Body of pancreas (tissue), 4 donors: ENCODE results near the gene NGDN. TPM values are rescaled to one million over a fixed set of nuclear protein-coding genes. Genes with fewer than 3 reads are reported as not detected.

ENCODE experiments used
- ATAC-seq: fragments of 150-250 bp; one replicate; pipeline ENCODE4 v1.9.1; 2016
- DNase-seq, 4 donors: peaks; one replicate each; pipeline ENCODE4 v3.0.0-alpha.2; 2019
- H3K27ac ChIP-seq, 4 donors: fragments of 200-600 bp; sonication (generic); 1 replicate in 3 of 4; 2 replicates in 1 of 4; pipeline versions ENCODE4 v1.5.1 to v1.6.1; 2016 to 2019; ENCODE audit warnings: mild to moderate bottlenecking in 1 of 4, mixed read lengths in 1 of 4, moderate library complexity in 1 of 4
- H3K27me3 ChIP-seq, 2 donors: fragments of 200-600 bp; sonication (generic); one replicate each; pipeline ENCODE4 v1.6.0; 2016; ENCODE audit warnings: mild to moderate bottlenecking in 1 of 2
- H3K36me3 ChIP-seq, 2 donors: fragments of 200-600 bp; sonication (generic); replicated peaks in 1 of 2; 2 replicates each; pipeline ENCODE4 v1.5.1; 2016; ENCODE audit warnings: low read depth in 2 of 2; ENCODE audit not compliant: insufficient read depth in 1 of 2
- H3K4me1 ChIP-seq: fragments of 200-600 bp; sonication (generic); one replicate; pipeline ENCODE4 v1.6.0; 2016
- H3K4me3 ChIP-seq, 2 donors: fragments of 200-600 bp; sonication (generic); 1 replicate in 1 of 2; 2 replicates in 1 of 2; pipeline ENCODE4 v1.5.1; 2016 to 2019
- H3K9me3 ChIP-seq, 3 donors: fragments of 200-600 bp; sonication (generic); 1 replicate in 2 of 3; 2 replicates in 1 of 3; pipeline ENCODE4 v1.5.1; 2016
- POLR2A ChIP-seq, 3 donors: fragments of 450-650 bp; IDR thresholded peaks; one replicate each; pipeline ENCODE4 v1.6.1; 2016; ENCODE audit warnings: antibody characterized with exemption in 3 of 3, mild to moderate bottlenecking in 2 of 3
- WGBS, 2 donors: methylation state at CpG; one replicate each; pipeline ENCODE4 v1.1.5; 2017; 5-methylcytosine and 5-hydroxymethylcytosine counted together
- intact Hi-C: fragments of 100-400 bp; cut with DNase I; formaldehyde crosslinking; loops from one replicate; pipeline ENCODE4 v1.15.1; 2023
- total RNA-seq, 2 donors: library from RNA; depleted of rRNA; stranded (reverse); fragments of >200 nt; gene quantifications; one replicate each; pipeline ENCODE4 v1.1.0, GENCODE V29; 2016
- TF ChIP-seq, protein P1 (sequence below), 7 experiments: fragments of 450-650 bp in 4 of 7; fragments of 200-600 bp in 3 of 7; sonication (generic) in 3 of 7; IDR thresholded peaks; one replicate each; pipeline ENCODE4 v1.5.1; 2016 to 2019; ENCODE audit warnings: antibody characterized with exemption in 7 of 7

Gene NGDN
- total RNA-seq, 2 donors from 2014 or later, result 29.0 to 31.6 TPM

DNA sequence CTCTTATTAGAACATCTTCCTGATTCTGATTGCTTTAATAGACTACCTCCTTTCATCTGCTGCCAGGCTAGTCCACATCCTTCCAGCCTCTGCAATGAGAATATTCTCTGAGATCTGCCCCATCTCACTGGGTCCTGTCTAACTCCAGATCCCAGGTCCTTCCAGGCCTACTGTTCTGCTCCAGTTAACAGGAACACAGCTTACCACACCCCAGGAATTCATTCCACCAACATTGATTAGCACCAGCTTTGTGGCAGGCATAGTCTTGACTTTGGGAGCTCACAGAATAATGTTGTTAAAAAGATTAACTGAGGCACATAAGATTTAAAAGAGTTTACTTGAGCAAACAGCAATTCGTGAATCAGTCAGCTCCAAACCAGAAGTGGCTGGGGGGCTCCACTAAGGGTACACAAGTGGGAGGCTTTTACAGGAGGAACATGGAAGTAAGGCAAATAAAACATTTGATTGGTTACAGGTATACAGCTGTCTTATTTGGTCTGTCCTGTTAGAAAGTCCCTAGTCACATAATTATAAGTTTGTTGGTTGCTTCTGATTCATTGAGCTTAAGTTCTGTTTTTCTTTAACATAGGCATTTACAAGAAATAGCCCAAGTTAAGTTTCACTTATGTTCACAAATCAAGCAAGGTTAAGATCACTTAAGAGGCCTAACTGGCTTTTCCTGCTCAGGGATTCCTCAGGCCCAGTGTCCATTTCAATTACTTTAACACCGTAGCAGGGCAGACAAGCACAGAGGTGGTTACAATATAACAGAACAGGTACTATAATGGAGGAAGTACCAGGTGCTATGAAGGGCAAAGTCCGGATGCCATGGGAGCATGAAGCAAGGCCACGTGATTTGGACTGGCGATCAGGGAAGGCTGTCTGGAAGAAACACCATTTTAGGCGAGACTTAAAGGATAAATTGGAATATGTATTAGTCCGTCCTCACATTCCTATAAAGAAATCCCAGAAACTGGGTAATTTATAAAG is 21.8 kb upstream of the NGDN start:
- Histone ChIP-seq H3K36me3 (no peaks in the 10 kb centered on the region), H3K4me1 (peaks cover 14% of the 10 kb centered on the region), H3K27ac (peak overlapping the region in 2 of 4 donors; percentile 48 to 72), H3K27me3 (no peaks in the 10 kb centered on the region), H3K4me3 (no peak overlapping the region), H3K9me3 (no peaks in the 10 kb centered on the region)
- TF ChIP-seq, protein P1, sequence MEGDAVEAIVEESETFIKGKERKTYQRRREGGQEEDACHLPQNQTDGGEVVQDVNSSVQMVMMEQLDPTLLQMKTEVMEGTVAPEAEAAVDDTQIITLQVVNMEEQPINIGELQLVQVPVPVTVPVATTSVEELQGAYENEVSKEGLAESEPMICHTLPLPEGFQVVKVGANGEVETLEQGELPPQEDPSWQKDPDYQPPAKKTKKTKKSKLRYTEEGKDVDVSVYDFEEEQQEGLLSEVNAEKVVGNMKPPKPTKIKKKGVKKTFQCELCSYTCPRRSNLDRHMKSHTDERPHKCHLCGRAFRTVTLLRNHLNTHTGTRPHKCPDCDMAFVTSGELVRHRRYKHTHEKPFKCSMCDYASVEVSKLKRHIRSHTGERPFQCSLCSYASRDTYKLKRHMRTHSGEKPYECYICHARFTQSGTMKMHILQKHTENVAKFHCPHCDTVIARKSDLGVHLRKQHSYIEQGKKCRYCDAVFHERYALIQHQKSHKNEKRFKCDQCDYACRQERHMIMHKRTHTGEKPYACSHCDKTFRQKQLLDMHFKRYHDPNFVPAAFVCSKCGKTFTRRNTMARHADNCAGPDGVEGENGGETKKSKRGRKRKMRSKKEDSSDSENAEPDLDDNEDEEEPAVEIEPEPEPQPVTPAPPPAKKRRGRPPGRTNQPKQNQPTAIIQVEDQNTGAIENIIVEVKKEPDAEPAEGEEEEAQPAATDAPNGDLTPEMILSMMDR (IDR thresholded peaks at IDR 0.05), result no peak
- TF ChIP-seq POLR2A (IDR thresholded peaks at IDR 0.05), result no peak
- intact Hi-C loops, result no loop called here
- ATAC-seq, result peak; percentile 94
- 35 to 38% methylated on average over 7 of the region's 7 CpGs for WGBS, 2 donors
- DNase-seq, result peak; percentile 45 to 70 (median 58)

DNA sequence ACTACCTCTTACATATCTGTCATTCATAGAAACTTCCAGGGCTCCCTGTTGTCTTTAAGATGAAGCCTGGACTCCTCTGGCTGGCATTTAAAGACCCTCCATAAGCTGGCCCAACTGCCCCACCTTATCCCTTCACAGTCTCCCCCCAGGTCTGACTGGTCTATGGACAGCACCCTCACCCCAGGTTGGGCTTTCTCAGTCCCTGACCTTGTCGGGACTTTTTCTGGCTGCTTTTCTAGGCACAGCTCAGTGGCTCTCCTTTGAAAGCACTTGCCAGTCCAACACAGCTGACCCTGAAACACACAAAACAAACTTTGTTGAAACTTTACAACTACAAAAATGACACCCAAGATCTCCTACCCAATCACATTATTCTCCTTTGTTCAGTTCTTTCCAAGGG is 20.2 kb upstream of the NGDN start:
- DNase-seq, result no peak

DNA sequence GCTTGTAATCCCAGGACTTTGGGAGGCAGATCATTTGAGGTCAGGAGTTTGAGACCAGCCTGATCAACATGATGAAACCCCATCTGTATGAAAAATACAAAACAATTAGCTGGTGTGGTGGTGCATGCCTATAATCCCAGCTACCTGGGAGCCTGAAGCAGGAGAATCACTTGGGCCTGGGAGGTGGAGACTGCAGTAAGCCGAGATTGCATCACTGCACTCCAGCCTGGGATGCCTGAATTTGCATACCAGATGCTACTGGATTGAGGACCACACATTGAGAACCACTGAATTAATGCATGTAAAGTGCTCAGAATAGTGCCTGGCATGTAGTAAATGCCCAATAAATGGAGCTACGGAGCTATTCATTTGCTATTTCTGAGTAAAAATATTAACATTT is 19.1 kb upstream of the NGDN start:
- TF ChIP-seq POLR2A (IDR thresholded peaks at IDR 0.05), result no peak
- TF ChIP-seq, protein P1 (IDR thresholded peaks at IDR 0.05), result no peak
- intact Hi-C loops, result no loop called here
- no peaks in the 10 kb centered on the region for H3K27me3 ChIP-seq
- ATAC-seq (no peak), DNase-seq (no peak)
- peaks cover 14% of the 10 kb centered on the region for H3K4me1 ChIP-seq
- WGBS, 2 donors, result 71 to 74% methylated on average over 2 of the region's 2 CpGs
- H3K36me3 ChIP-seq, result no peaks in the 10 kb centered on the region
- H3K27ac ChIP-seq, result no peak overlapping the region
- H3K4me3 ChIP-seq, result no peak overlapping the region
- no peaks in the 10 kb centered on the region for H3K9me3 ChIP-seq

More for the DNA sequence above, 20.2 kb upstream of the NGDN start:
- peaks cover 14% of the 10 kb centered on the region for H3K4me1 ChIP-seq
- H3K36me3 ChIP-seq, result no peaks in the 10 kb centered on the region
- H3K4me3 ChIP-seq, result no peak overlapping the region
- H3K9me3 ChIP-seq, result no peaks in the 10 kb centered on the region
- no peak overlapping the region for H3K27ac ChIP-seq
- intact Hi-C loops, result no loop called here
- TF ChIP-seq POLR2A (IDR thresholded peaks at IDR 0.05), result no peak
- TF ChIP-seq, protein P1 (IDR thresholded peaks at IDR 0.05), result no peak
- 23 to 27% methylated on average over 1 of the region's 1 CpG for WGBS, 2 donors
- ATAC-seq, result no peak
- no peaks in the 10 kb centered on the region for H3K27me3 ChIP-seq

DNA sequence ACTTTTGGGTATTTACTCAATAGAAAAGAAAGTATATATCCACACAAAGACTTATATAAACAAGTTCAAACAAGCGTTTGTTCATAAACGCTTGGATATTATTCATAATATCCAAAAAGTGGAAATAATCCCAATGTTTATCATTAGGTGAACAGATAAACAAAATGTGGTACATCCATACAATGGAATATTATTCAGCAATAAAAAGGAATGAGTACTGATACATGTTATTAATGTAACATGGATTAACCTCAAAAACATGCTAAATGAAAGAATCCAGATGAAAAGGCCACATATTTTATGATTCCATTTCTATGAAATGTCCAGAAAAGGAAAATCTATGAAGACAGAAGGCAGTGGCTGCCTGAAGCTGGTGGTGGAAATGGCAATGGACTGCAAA is 17.3 kb upstream of the NGDN start:
- H3K4me3 ChIP-seq, result no peak overlapping the region
- no peak overlapping the region for H3K27ac ChIP-seq

More for the DNA sequence above, 17.3 kb upstream of the NGDN start:
- H3K4me1 ChIP-seq, result peaks cover 12% of the 10 kb centered on the region
- no peaks in the 10 kb centered on the region for H3K9me3 ChIP-seq
- H3K36me3 ChIP-seq, result no peaks in the 10 kb centered on the region
- no peak for TF ChIP-seq POLR2A (IDR thresholded peaks at IDR 0.05)
- TF ChIP-seq, protein P1 (IDR thresholded peaks at IDR 0.05), result no peak
- intact Hi-C loops, result no loop called here
- DNase-seq (no peak), ATAC-seq (no peak)
- WGBS, 2 donors, result 83 to 84% methylated on average over 2 of the region's 2 CpGs
- H3K27me3 ChIP-seq, result no peaks in the 10 kb centered on the region
